ENCODE results near the gene ATXN1. TPM values are rescaled to one million over a fixed set of nuclear protein-coding genes. Genes with fewer than 3 reads are reported as not detected.

Gene ATXN1
- total RNA-seq, 1 experiment from 2014 or later = 5.6 TPM

GRCh38 chr6:16570946-16571345 is 190.3 kb downstream of the ATXN1 start:
- Histone ChIP-seq H2BK20ac (ENCODE audit: low read depth, low read length, poor library complexity, severe bottlenecking) (no peak overlapping the region), H3K23ac (ENCODE audit: insufficient read length, low read depth, low read length) (no peak overlapping the region), H3K18ac (ENCODE audit: insufficient read length, low read depth, low read length) (no peak overlapping the region), H2BK12ac (ENCODE audit: insufficient read length, low read depth, low read length) (no peak overlapping the region), H3K23me2 (ENCODE audit: insufficient read length, low read depth, low read length, poor library complexity, severe bottlenecking) (no peaks in the 10 kb centered on the region), H3K56ac (ENCODE audit: insufficient read length, low read depth, low read length) (no peak overlapping the region), H4K20me1 (ENCODE audit: control insufficient read depth, insufficient read depth, insufficient read length) (no peaks in the 10 kb centered on the region), H3K27me3 (ENCODE audit: insufficient read depth, low read length) (no peaks in the 10 kb centered on the region), H2BK15ac (ENCODE audit: low read depth, low read length) (no peak overlapping the region), H3K4me1 (ENCODE audit: insufficient read depth, low read length) (no peaks in the 10 kb centered on the region), H3K9me3 (ENCODE audit: control insufficient read depth, low read depth, low read length) (no peaks in the 10 kb centered on the region), H3K4me2 (ENCODE audit: insufficient read depth, insufficient read length, low read length) (no peak overlapping the region), H3K4ac (ENCODE audit: low read depth, low read length) (no peak overlapping the region), H3K14ac (ENCODE audit: insufficient read depth, low read length) (no peak overlapping the region), H3K27ac (ENCODE audit: insufficient read length, low read depth, low read length) (no peak overlapping the region), H3K9ac (ENCODE audit: extremely low read depth, insufficient read length, low read length) (no peak overlapping the region), H2BK120ac (ENCODE audit: low read depth, low read length, poor library complexity, severe bottlenecking) (no peak overlapping the region), H3K79me2 (ENCODE audit: insufficient read depth, low read length) (no peaks in the 10 kb centered on the region), H2AK5ac (ENCODE audit: insufficient read length, low read length) (no peak overlapping the region), H3T11ph (ENCODE audit: low read length) (no peak overlapping the region), H3K79me1 (ENCODE audit: insufficient read depth, low read depth, low read length, poor library complexity, severe bottlenecking) (no peaks in the 10 kb centered on the region), H2AFZ (ENCODE audit: low read length) (no peak overlapping the region), H4K91ac (ENCODE audit: insufficient read length, low read depth, low read length) (no peak overlapping the region), H2BK5ac (ENCODE audit: insufficient read length, low read length) (no peak overlapping the region), H4K5ac (ENCODE audit: insufficient read length, low read depth, low read length) (no peak overlapping the region), H4K8ac (replicated peaks; ENCODE audit: insufficient read length, low read depth, low read length) (no peak overlapping the region)
- no peak overlapping the region for H3K4me3 Mint-ChIP-seq
- peaks cover 0 to 9% of the 10 kb centered on the region in 2 experiments; a peak in 2 of 4 replicates for H3K4me1 Mint-ChIP-seq
- no peaks in the 10 kb centered on the region for H3K36me3 Mint-ChIP-seq (ENCODE audit: insufficient read depth in 1 of 3, low read depth in 3 of 3)
- no peak for DNase-seq
- TF ChIP-seq, protein P1, sequence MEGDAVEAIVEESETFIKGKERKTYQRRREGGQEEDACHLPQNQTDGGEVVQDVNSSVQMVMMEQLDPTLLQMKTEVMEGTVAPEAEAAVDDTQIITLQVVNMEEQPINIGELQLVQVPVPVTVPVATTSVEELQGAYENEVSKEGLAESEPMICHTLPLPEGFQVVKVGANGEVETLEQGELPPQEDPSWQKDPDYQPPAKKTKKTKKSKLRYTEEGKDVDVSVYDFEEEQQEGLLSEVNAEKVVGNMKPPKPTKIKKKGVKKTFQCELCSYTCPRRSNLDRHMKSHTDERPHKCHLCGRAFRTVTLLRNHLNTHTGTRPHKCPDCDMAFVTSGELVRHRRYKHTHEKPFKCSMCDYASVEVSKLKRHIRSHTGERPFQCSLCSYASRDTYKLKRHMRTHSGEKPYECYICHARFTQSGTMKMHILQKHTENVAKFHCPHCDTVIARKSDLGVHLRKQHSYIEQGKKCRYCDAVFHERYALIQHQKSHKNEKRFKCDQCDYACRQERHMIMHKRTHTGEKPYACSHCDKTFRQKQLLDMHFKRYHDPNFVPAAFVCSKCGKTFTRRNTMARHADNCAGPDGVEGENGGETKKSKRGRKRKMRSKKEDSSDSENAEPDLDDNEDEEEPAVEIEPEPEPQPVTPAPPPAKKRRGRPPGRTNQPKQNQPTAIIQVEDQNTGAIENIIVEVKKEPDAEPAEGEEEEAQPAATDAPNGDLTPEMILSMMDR (conservative IDR thresholded peaks at IDR 0.05) = no peak
- WGBS (ENCODE audit: extremely low coverage, insufficient read length, low lambda C conversion rate) = no CpG with 5 or more reads among the region's 1 CpG
- no peaks in the 10 kb centered on the region for H3K27me3 Mint-ChIP-seq (ENCODE audit: low read depth)
- no peak overlapping the region for H3K27ac Mint-ChIP-seq
- H3K9me3 Mint-ChIP-seq = no peaks in the 10 kb centered on the region
